Measurements from ENCODE around the gene SUN3. TPM values are rescaled to one million over a fixed set of nuclear protein-coding genes. Genes with fewer than 3 reads are reported as not detected.
A peak's percentile ranks its signal among the peaks of the same experiment; 100 is the strongest.

Gene SUN3
- total RNA-seq, 1 donor from 2014 or later, result not detected

- Histone ChIP-seq H3K27ac (replicated peaks) (peak overlapping the region; percentile 34), H3K4me3 (no peak overlapping the region), H3K4me1 (peaks cover 42% of the 10 kb centered on the region), H3K27me3 (ENCODE audit: low read depth) (no peaks in the 10 kb centered on the region), H3K36me3 (peaks cover 76% of the 10 kb centered on the region), H3K9me3 (replicated peaks) (no peaks in the 10 kb centered on the region)
- TF ChIP-seq CTCF (IDR thresholded peaks at IDR 0.05; ENCODE audit: borderline replicate concordance), result no peak
- intact Hi-C loops (cut with micrococcal nuclease), result no loop called here
- peak; percentile 34 for DNase-seq
These were observed 61.8 kb downstream of the SUN3 start for GRCh38 chr7:47967123-47967522.

- no peak overlapping the region for H3K27ac ChIP-seq (replicated peaks)
- peaks cover 80% of the 10 kb centered on the region for H3K36me3 ChIP-seq
- H3K27me3 ChIP-seq (ENCODE audit: low read depth), result no peaks in the 10 kb centered on the region
- H3K9me3 ChIP-seq (replicated peaks), result no peaks in the 10 kb centered on the region
- TF ChIP-seq CTCF (IDR thresholded peaks at IDR 0.05; ENCODE audit: borderline replicate concordance), result no peak
- H3K4me3 ChIP-seq, result no peak overlapping the region
- intact Hi-C loops (cut with micrococcal nuclease), result no loop called here
- peaks cover 39% of the 10 kb centered on the region for H3K4me1 ChIP-seq
- DNase-seq, result no peak
These were observed 63.5 kb downstream of the SUN3 start for GRCh38 chr7:47965456-47965855.

- Histone ChIP-seq H3K36me3 (peaks cover 77% of the 10 kb centered on the region), H3K4me3 (no peak overlapping the region), H3K4me1 (peaks cover 13% of the 10 kb centered on the region), H3K27ac (replicated peaks) (no peak overlapping the region), H3K9me3 (replicated peaks) (no peaks in the 10 kb centered on the region), H3K27me3 (ENCODE audit: low read depth) (no peaks in the 10 kb centered on the region)
- DNase-seq, result no peak
- intact Hi-C loops (cut with micrococcal nuclease), result no loop called here
- no peak for TF ChIP-seq CTCF (IDR thresholded peaks at IDR 0.05; ENCODE audit: borderline replicate concordance)
These were observed 66.6 kb downstream of the SUN3 start for GRCh38 chr7:47962262-47962661.

- no peak overlapping the region for H3K4me3 ChIP-seq
- H3K9me3 ChIP-seq (replicated peaks), result no peaks in the 10 kb centered on the region
- intact Hi-C loops (cut with micrococcal nuclease), result no loop called here
- DNase-seq, result no peak
- no peak overlapping the region for H3K27ac ChIP-seq (replicated peaks)
- H3K27me3 ChIP-seq (ENCODE audit: low read depth), result no peaks in the 10 kb centered on the region
- TF ChIP-seq CTCF (IDR thresholded peaks at IDR 0.05; ENCODE audit: borderline replicate concordance), result no peak
- peaks cover 17% of the 10 kb centered on the region for H3K4me1 ChIP-seq
- peaks cover 46% of the 10 kb centered on the region for H3K36me3 ChIP-seq
These were observed 71.8 kb downstream of the SUN3 start for GRCh38 chr7:47957156-47957555.

- Histone ChIP-seq H3K4me3 (no peak overlapping the region), H3K4me1 (peaks cover 21% of the 10 kb centered on the region), H3K27me3 (ENCODE audit: low read depth) (no peaks in the 10 kb centered on the region), H3K27ac (replicated peaks) (no peak overlapping the region), H3K9me3 (replicated peaks) (no peaks in the 10 kb centered on the region), H3K36me3 (peaks cover 37% of the 10 kb centered on the region)
- intact Hi-C loops (cut with micrococcal nuclease), result no loop called here
- no peak for DNase-seq
- TF ChIP-seq CTCF (IDR thresholded peaks at IDR 0.05; ENCODE audit: borderline replicate concordance), result no peak
These were observed 72.7 kb downstream of the SUN3 start for GRCh38 chr7:47956220-47956619.

Data from left ventricle myocardium inferior (tissue), 1 donor.